ENCODE data around the gene ITPR2. TPM values are rescaled to one million over a fixed set of nuclear protein-coding genes. Genes with fewer than 3 reads are reported as not detected.
A peak's percentile ranks its signal among the peaks of the same experiment; 100 is the strongest.

ITPR2 gene
- total and polyA plus RNA-seq, 4 donors: 1.5 to 84.8 (median 21.8) TPM

DNA sequence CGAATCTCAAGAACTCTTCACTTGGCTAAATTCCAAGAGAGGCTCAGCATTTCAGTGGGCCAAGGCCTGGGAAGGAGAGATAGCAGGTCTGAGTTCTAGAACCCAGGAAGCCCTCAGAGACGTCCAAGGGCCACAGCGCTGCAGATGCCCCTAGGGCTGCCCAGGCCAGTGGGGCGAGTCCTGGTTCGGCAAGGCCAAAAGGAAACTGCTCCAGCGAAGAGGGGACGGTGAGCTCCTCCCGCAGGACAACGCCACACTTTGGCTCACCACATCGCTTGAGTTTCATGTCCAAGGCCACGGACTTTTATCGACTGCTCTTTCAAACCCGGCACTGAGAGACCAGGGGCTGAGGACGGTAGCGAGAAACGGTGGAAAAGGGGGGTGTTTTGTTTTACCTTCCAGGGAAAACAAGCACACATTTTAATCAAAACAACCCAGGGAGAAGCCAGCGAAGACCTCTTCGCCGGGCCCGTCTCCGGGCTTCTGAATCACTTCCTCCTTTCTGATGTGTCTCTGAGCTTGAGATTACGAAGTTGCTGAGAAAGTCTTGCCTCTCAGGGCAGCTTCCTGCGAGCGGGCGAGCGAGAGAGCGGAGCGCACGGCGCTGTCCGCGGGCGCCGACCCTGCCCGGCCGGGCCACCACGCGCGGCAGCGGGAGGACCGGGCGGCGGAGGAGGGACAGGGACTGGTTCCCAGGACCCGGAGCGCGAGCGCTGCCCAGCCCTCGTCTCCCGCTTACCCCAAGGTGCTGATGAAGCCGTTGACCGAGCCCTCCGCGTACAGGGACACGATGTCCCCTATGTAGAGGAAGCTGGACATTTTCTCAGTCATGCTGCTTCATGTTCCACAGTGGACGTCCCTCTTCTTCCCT, 808 bp downstream of the ITPR2 start:
- H3K36me3 ChIP-seq (ENCODE audit: control insufficient read depth in 1 of 2, insufficient read depth in 2 of 2, low read length in 1 of 2): no peaks in the 10 kb centered on the region
- DNase-seq (peak; percentile 73 to 89), ATAC-seq (ENCODE audit: low FRiP score) (peak; percentile 79)
- H3K27me3 ChIP-seq (ENCODE audit: control insufficient read depth in 1 of 2, insufficient read depth in 2 of 2, low read length in 1 of 2): no peaks in the 10 kb centered on the region
- 0% methylated on average over 49 to 55 of the region's 55 CpGs for WGBS, 2 donors
- H3K4me3 ChIP-seq (ENCODE audit: low read length in 2 of 2): peak overlapping the region; percentile 65 to 87
- peak overlapping the region; percentile 2 to 96 for H3K27ac ChIP-seq (ENCODE audit: low read depth in 1 of 2, low read length in 2 of 2)
- no peaks in the 10 kb centered on the region for H3K4me1 ChIP-seq (ENCODE audit: control insufficient read depth in 1 of 2, insufficient read depth in 2 of 2, low read length in 2 of 2)
- no peaks in the 10 kb centered on the region for H3K9me3 ChIP-seq (ENCODE audit: control insufficient read depth, low read length)
- intact Hi-C loops (cut with DNase I): loop anchor here in 1 of 2 donors (5.0 kb wide), 2 partner anchors 45 to 110 kb away; no protein-coding TSS in a partner anchor

DNA sequence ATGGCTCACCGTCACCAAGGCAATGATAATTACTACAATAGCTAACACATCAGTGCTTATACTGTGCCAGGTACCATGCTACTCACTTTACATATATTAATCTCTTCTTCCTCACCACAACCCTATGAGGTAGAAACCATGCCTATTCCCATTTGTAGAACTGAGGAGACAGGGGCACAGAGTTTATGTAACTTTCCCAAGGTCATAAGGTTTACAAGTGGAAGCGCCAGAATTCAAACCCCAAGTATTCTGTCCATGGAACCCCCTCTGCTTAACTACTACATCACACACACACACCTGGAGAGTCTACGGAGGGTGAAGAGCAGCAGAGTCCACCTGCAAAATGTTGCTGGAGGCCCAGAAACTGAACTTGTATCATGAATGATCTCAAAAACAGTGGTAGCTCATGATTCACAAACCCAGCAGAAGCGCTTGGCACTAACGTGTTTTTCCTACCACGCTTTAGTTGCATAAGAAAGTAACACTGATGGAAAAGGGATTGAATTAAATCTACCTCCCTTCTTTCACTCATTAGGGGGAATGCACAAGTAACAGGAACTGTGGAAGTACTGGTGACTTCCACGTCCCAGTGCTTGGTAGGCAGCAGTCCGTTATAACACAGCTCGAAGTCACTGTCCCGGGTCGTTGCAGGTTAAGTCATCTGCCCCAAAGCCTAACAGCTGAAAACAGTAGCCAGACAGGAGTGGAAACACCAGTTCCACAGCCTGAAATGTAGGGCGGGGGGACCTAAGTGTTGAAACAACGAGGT, 2.0 kb downstream of the ITPR2 start:
- DNase-seq (no peak), ATAC-seq (ENCODE audit: low FRiP score) (no peak)
- H3K27me3 ChIP-seq (ENCODE audit: control insufficient read depth in 1 of 2, insufficient read depth in 2 of 2, low read length in 1 of 2): no peaks in the 10 kb centered on the region
- no peaks in the 10 kb centered on the region for H3K9me3 ChIP-seq (ENCODE audit: control insufficient read depth, low read length)
- H3K36me3 ChIP-seq (ENCODE audit: control insufficient read depth in 1 of 2, insufficient read depth in 2 of 2, low read length in 1 of 2): no peaks in the 10 kb centered on the region
- intact Hi-C loops (cut with DNase I): loop anchor here in 1 of 2 donors (5.0 kb wide), 2 partner anchors 44 to 109 kb away; no protein-coding TSS in a partner anchor
- WGBS, 2 donors: 81 to 83% methylated on average over 13 of the region's 13 CpGs
- no peaks in the 10 kb centered on the region for H3K4me1 ChIP-seq (ENCODE audit: control insufficient read depth in 1 of 2, insufficient read depth in 2 of 2, low read length in 2 of 2)
- H3K4me3 ChIP-seq (ENCODE audit: low read length in 2 of 2): no peak overlapping the region
- no peak overlapping the region for H3K27ac ChIP-seq (ENCODE audit: low read depth in 1 of 2, low read length in 2 of 2)

DNA sequence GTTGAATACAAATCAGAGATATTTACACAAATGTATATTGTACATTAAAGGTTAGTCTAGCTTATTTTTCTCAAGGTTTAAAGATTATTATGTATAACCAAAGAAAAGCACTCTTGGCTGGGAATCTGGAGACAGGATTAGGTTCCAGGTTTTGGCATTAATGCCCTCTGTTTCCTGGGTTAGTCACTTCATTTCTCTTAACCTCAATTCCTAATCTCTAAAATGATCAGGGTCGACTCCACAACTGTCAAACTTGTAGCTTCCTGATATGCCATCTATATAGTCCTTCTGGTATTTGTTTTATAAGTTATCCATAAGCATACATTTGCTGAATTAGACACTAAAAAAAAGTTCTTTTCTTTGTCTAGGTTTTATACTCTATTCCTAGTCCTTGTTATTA, 2.6 kb downstream of the ITPR2 start:
- Histone ChIP-seq H3K27ac (ENCODE audit: low read depth in 1 of 2, low read length in 2 of 2) (no peak overlapping the region), H3K36me3 (ENCODE audit: control insufficient read depth in 1 of 2, insufficient read depth in 2 of 2, low read length in 1 of 2) (no peaks in the 10 kb centered on the region), H3K4me3 (ENCODE audit: low read length in 2 of 2) (no peak overlapping the region), H3K27me3 (ENCODE audit: control insufficient read depth in 1 of 2, insufficient read depth in 2 of 2, low read length in 1 of 2) (no peaks in the 10 kb centered on the region), H3K9me3 (ENCODE audit: control insufficient read depth, low read length) (no peaks in the 10 kb centered on the region), H3K4me1 (ENCODE audit: control insufficient read depth in 1 of 2, insufficient read depth in 2 of 2, low read length in 2 of 2) (no peaks in the 10 kb centered on the region)
- ATAC-seq (ENCODE audit: low FRiP score) (no peak), DNase-seq (no peak)
- 24 to 51% methylated on average over 1 of the region's 1 CpG for WGBS, 2 donors
- intact Hi-C loops (cut with DNase I): loop anchor here in 1 of 2 donors (5.0 kb wide), 2 partner anchors 43 to 108 kb away; no protein-coding TSS in a partner anchor

DNA sequence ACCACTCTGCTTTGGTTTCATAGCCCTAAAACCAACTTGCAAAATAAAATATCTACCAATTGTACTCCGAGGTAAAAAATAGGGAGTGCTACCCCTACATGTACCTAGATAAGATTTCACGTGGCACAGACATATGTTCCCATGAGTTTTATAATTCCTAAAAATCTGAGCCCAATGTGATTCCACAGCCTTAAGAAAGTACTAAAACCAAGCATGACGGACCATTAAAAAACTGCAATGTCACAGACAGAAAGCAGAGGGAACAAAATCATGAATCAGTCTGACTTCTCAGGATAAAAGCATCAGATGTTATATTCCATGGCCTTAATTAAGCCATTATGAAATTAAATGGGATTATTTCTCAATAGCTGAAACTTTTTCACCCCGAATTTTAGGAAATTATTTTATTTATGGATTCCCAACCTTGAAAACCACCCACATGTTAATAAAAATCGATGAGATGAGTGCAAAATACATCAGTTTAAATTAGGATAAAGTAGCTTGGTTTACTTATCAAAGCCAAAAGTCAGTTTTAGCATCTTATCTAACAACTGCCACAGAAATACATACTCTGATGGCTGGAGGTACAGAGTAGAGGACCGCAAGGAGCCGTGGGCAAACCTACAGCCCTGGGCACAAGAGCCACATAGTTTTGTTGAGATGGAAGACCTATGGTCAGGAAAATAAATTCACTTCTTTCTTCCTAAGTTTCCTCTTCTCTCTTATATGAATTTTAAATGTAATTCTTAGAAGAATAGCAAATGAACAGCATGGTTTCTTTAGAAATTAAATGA, 4.5 kb downstream of the ITPR2 start:
- DNase-seq (no peak), ATAC-seq (ENCODE audit: low FRiP score) (no peak)
- Histone ChIP-seq H3K27ac (ENCODE audit: low read depth in 1 of 2, low read length in 2 of 2) (no peak overlapping the region), H3K36me3 (ENCODE audit: control insufficient read depth in 1 of 2, insufficient read depth in 2 of 2, low read length in 1 of 2) (no peaks in the 10 kb centered on the region), H3K27me3 (ENCODE audit: control insufficient read depth in 1 of 2, insufficient read depth in 2 of 2, low read length in 1 of 2) (no peaks in the 10 kb centered on the region), H3K4me3 (ENCODE audit: low read length in 2 of 2) (no peak overlapping the region), H3K4me1 (ENCODE audit: control insufficient read depth in 1 of 2, insufficient read depth in 2 of 2, low read length in 2 of 2) (no peaks in the 10 kb centered on the region), H3K9me3 (ENCODE audit: control insufficient read depth, low read length) (no peaks in the 10 kb centered on the region)
- intact Hi-C loops (cut with DNase I): no loop called here
- 87 to 91% methylated on average over 7 of the region's 7 CpGs for WGBS, 2 donors

DNA sequence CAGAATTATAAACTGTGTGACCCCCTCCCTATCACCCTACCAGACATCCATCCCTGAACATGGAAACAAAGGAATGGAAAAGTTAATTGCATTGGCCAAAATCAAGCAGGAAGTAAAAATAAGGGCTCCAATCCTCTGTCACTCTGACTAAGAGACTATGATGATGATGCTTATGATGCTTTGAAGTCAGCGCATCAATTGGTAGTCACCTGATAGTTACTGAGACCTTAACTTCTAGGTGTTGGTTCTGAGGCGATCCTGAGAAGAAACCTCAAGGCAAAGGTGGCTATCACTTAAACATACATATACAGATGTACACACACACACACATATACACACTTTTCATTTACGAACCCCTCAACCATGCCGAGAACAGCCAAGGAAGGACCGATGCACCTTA, 6.6 kb downstream of the ITPR2 start:
- no peak for DNase-seq
- H3K4me3 ChIP-seq (ENCODE audit: low read length in 2 of 2): no peak overlapping the region
- intact Hi-C loops (cut with DNase I): no loop called here
- no peaks in the 10 kb centered on the region for H3K4me1 ChIP-seq (ENCODE audit: control insufficient read depth in 1 of 2, insufficient read depth in 2 of 2, low read length in 2 of 2)
- no peaks in the 10 kb centered on the region for H3K9me3 ChIP-seq (ENCODE audit: control insufficient read depth, low read length)
- no peak overlapping the region for H3K27ac ChIP-seq (ENCODE audit: low read depth in 1 of 2, low read length in 2 of 2)
- WGBS, 2 donors: 96 to 98% methylated on average over 5 of the region's 5 CpGs
- H3K27me3 ChIP-seq (ENCODE audit: control insufficient read depth in 1 of 2, insufficient read depth in 2 of 2, low read length in 1 of 2): no peaks in the 10 kb centered on the region
- ATAC-seq (ENCODE audit: low FRiP score): no peak
- H3K36me3 ChIP-seq (ENCODE audit: control insufficient read depth in 1 of 2, insufficient read depth in 2 of 2, low read length in 1 of 2): no peaks in the 10 kb centered on the region

DNA sequence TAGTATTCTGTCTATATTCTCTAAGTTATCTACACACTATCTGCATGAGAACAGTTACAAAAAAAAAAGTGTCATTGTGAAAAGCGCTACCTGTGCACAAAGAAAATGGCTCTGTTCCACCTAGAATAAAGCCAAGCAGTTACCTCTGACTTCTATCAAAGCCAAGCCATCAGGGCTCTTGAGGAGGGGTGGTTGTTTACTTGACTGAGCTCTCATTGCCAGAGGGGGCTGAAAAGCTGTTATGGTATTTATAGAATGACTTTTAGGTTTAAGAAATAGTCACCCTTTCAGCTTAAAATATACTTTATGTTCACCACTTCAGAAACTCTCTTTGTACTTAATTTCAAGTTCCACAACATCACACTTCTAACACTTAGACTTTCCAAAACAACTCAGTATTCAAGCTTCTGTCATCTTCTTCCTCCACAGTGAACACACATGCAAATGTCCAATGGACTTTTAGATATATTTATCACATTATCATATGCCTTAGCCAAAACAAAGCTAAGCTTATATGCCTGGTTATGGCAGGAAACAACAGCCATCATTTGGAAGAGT, 7.5 kb downstream of the ITPR2 start:
- ATAC-seq (ENCODE audit: low FRiP score) (no peak), DNase-seq (no peak)
- Histone ChIP-seq H3K27ac (ENCODE audit: low read depth in 1 of 2, low read length in 2 of 2) (no peak overlapping the region), H3K4me3 (ENCODE audit: low read length in 2 of 2) (no peak overlapping the region), H3K36me3 (ENCODE audit: control insufficient read depth in 1 of 2, insufficient read depth in 2 of 2, low read length in 1 of 2) (no peaks in the 10 kb centered on the region), H3K9me3 (ENCODE audit: control insufficient read depth, low read length) (no peaks in the 10 kb centered on the region), H3K27me3 (ENCODE audit: control insufficient read depth in 1 of 2, insufficient read depth in 2 of 2, low read length in 1 of 2) (no peaks in the 10 kb centered on the region), H3K4me1 (ENCODE audit: control insufficient read depth in 1 of 2, insufficient read depth in 2 of 2, low read length in 2 of 2) (no peaks in the 10 kb centered on the region)
- intact Hi-C loops (cut with DNase I): no loop called here
- 95 to 96% methylated on average over 1 of the region's 1 CpG for WGBS, 2 donors

DNA sequence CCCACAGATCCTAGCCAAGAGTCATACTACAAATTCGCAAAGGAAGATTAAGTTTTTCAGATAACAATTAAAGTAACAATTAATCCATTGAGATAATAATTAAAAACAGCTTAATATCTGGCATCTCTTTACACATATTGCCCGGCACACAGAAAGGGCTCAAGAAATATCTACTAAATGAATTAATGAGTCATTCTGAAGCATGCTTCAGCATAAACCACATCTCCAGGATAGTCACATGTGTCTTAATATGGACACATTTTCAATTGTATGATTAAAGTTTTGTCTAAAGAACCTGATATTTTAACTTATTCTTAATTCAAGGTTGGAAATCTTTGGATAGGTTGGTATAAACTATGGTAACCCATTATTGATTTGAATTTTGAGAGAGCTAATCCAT, 9.6 kb downstream of the ITPR2 start:
- 93 to 94% methylated on average over 2 of the region's 2 CpGs for WGBS, 2 donors
- ATAC-seq (ENCODE audit: low FRiP score): no peak
- no peaks in the 10 kb centered on the region for H3K36me3 ChIP-seq (ENCODE audit: control insufficient read depth in 1 of 2, insufficient read depth in 2 of 2, low read length in 1 of 2)
- intact Hi-C loops (cut with DNase I): no loop called here
- no peaks in the 10 kb centered on the region for H3K27me3 ChIP-seq (ENCODE audit: control insufficient read depth in 1 of 2, insufficient read depth in 2 of 2, low read length in 1 of 2)
- no peak overlapping the region for H3K27ac ChIP-seq (ENCODE audit: low read depth in 1 of 2, low read length in 2 of 2)
- no peaks in the 10 kb centered on the region for H3K9me3 ChIP-seq (ENCODE audit: control insufficient read depth, low read length)
- H3K4me1 ChIP-seq (ENCODE audit: control insufficient read depth in 1 of 2, insufficient read depth in 2 of 2, low read length in 2 of 2): no peaks in the 10 kb centered on the region
- no peak for DNase-seq
- H3K4me3 ChIP-seq (ENCODE audit: low read length in 2 of 2): no peak overlapping the region

DNA sequence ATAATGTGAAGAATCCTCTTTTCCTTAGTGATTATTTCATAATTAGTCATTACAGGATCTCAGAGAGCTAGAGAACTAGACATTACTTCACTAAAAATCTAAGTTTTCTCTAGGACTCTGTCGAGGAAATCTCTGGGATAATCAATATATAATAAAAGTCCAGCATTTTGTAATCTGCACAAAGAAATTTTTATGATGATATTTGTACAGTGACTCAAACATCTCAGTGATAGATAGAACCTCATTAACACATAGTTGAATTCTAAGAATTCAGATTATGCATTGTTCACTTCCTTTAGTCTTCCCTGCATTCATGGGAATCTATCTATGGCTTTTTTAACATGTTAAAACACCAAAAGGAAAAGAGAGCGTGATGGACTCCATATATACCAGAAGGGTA, 11.0 kb downstream of the ITPR2 start:
- Histone ChIP-seq H3K4me3 (ENCODE audit: low read length in 2 of 2) (no peak overlapping the region), H3K27ac (ENCODE audit: low read depth in 1 of 2, low read length in 2 of 2) (no peak overlapping the region), H3K27me3 (ENCODE audit: control insufficient read depth in 1 of 2, insufficient read depth in 2 of 2, low read length in 1 of 2) (no peaks in the 10 kb centered on the region), H3K4me1 (ENCODE audit: control insufficient read depth in 1 of 2, insufficient read depth in 2 of 2, low read length in 2 of 2) (no peaks in the 10 kb centered on the region), H3K36me3 (ENCODE audit: control insufficient read depth in 1 of 2, insufficient read depth in 2 of 2, low read length in 1 of 2) (no peaks in the 10 kb centered on the region), H3K9me3 (ENCODE audit: control insufficient read depth, low read length) (no peaks in the 10 kb centered on the region)
- DNase-seq (no peak), ATAC-seq (ENCODE audit: low FRiP score) (no peak)
- intact Hi-C loops (cut with DNase I): no loop called here
- 86 to 98% methylated on average over 2 of the region's 2 CpGs for WGBS, 2 donors

Data from aorta (tissue), 5 donors.